GM19463 (cell line): Measurements from ENCODE around the gene TMEM45B.
"Not testable (repeated sequence)": the region's sequence is repeated elsewhere in the genome, so short reads cannot be mapped to it uniquely, and the experiment has no call there.

ENCODE experiments used
- ATAC-seq: cut with Tn5 transposase; IDR thresholded peaks from one replicate; pipeline ENCODE4 v1.9.1; 2021; ENCODE audit warnings: mild to moderate bottlenecking, moderate library complexity; ENCODE audit not compliant: unreplicated experiment

The TMEM45B gene

DNA sequence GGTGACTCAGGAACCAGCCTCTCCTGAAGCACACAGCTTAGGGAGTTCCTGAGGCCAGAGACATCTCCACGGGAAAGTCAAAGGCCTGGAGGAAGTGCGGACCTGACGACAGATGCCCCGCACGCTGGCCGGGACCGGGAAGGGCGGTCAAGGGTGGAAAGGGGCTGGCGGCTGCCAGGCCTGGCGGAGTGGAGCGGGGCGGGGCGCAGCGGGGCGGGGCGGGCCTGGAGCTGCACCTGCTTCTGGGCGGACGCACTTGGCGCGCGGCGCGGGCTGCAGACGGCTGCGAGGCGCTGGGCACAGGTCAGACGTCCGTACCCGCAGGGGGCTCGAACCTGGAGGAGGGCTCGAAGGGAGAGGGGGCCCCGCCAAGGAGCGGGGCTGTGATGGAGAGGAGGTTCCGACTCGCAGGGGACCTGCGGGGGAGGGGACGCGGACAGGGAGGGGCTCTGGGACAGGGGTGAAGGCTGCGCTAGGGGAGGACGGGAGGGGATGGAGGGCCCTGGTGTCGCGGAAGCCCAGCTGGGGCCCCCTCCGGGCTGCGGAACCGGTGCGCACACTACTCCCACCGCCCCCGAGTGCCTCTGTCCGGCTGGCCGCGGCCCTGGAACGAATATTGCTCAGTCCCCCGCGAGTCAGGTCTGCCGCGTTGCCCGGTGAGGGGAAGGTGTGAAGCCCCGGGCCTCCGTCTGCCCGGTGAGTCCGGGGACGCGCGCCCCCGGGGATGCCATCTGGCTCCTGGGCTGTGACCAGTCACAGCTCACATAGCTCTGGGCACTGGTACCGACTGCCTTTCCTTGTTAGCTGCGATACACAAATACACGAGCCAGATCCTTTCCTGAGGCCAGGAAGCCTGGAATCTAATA, at the start of gene TMEM45B:
TMEM45B (plus strand) TSS at position 253 of the 866 bp plus-strand sequence. CDS start 36,635 bp downstream, outside the sequence.
- no peak for ATAC-seq

- ATAC-seq: no peak
Measured at GRCh38 chr11:129766898-129767604, 48.6 kb upstream of the TMEM45B start.

DNA sequence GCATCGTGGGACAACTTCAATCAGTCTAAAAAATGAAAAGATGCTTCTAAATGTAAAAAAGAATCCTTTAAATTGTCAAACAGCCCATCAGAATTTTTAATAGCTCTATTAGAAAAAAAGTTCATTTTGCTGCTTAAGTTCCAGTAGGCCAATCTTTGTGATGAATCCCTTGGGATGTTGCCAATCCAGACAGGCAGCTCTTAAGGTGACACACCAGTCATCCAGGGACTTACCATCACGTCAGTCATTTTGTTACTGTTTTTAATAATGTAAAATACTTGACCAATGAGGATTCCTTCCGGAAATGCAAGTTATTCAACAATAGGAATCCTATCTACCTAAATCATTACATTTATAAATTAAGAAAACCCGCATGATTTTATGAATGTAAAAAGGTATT, 47.8 kb upstream of the TMEM45B start:
- no peak for ATAC-seq

DNA sequence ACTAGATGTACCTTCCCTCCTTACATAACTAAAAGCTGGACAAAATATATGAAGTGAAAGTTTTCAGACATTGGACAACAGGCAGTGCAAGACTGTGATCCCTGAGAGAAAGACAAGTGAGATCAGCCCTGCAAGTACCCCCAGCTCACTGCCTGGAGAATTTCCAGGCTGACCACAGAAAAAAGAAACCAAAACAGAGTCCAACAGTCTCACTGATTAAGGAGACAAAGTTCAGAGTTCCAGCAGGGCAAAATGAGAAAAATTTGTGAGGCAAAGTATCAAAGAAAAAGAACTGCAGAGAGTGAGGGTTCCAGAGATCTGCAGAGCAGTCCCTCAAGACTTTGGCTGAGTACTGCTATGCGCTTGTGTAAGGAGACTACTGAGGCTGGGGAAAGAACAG, 47.3 kb upstream of the TMEM45B start:
- no peak for ATAC-seq

GRCh38 chr11:129769059-129769458, 46.6 kb upstream of the TMEM45B start:
- ATAC-seq: no peak

DNA sequence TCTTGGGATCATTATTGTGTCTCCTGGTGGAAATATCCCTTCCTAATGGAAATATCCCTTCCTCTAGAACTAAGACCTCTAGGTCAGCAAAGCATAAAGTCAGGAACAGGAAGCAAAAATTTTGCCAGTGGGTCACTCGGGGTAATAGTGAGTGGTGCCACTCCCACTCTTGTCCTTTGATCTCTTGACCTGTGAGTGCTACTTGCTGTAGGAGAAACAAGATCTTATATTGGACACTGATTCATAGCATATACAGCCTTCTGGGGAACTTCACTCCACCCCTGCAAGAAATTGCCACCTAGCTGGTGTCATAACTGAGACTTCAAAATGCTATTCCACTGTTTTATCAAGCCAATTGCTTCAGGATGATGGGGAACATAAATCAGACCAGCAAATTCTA, 44.7 kb upstream of the TMEM45B start:
- no peak for ATAC-seq

DNA sequence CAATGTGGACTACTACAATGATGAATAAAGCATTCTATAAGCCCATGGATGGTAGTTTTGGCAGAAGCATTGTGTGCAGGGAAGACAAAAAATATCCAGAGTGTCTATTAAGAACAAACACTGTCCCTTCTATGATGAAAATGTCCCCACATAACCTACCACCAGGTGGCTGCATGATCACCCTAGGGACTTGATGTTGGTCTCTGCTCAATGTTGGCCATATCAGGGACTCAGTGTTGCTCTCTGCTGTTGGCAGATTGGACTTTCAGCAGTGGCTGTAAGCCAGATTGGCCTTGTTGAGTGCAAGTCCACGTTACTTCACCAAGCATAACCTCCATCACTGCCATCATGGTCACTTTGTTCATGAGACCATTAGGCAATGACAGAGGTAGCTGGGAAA, 44.2 kb upstream of the TMEM45B start:
- not testable (repeated sequence) for ATAC-seq

DNA sequence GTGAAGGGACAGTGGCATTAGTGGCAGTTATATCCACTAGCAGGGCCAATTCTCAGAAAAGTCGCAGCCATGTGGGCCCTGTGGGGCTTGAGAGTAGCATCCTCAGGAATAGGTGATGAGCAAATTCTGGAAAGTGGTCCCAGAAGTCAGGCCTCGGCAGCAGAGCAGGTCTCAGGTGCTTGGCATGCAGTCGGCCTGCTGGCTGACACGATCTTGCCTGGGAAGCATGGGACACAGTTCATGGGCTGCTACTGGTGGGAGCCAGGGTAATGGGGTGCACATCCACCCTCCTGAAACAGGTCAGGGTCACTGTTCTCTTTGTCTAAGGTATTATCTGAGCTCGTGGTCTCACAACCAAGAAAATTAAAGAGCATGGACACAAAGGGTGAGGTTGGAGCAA, 36.8 kb upstream of the TMEM45B start:
- no peak for ATAC-seq

GRCh38 chr11:129779342-129779741, 36.3 kb upstream of the TMEM45B start:
- ATAC-seq: no peak

GRCh38 chr11:129785383-129786111, 30.1 kb upstream of the TMEM45B start:
- no peak for ATAC-seq

- ATAC-seq: not testable (repeated sequence)
Measured at GRCh38 chr11:129786112-129786416, 29.6 kb upstream of the TMEM45B start.

DNA sequence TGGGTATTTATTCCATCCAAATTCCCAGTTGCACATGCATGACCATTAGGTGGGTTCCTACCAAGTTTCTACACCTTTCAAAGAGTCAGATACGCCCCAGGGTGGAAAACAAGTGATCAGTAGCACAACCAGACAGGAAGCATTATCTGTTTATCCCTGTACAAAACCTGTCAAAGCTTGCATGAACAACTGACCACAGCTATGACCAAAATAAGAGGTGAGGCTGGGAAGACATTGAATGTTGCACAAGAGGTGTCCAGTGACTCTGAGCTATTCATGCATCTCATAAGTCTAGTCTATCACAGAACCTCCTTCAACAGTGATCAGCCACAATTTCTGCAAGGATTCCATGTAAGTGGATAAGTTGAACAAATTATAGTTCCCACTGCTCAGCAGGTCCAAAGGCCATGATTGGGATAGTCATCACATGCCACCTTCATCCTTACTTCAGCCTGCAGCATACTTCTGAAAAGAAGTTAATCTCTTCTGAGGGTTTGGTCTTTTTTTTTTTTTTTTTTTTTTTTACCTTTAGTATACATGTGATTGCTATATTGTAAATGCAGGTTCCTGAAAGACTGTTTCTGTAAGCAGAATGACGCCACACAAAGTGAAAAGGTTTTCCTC, 28.0 kb upstream of the TMEM45B start:
- no peak for ATAC-seq

DNA sequence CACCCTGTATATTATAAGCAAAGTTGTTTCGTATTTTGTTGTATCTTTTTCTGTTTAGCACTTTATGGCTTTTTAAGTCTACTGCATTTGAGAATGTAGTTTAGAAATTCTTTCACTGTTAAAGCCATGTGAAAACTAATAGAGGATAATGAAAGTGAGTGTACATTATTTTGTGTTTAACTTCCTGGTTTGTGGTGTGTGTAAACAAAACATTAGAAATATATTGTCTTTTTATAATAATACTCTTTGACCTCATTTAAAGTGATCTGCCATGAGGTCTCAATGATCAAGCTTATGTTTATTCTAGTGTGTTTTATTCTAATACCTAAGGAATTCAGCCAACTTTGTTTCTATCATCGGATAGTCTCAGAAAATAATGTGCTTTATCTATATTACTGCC, 27.4 kb upstream of the TMEM45B start:
- ATAC-seq: no peak

DNA sequence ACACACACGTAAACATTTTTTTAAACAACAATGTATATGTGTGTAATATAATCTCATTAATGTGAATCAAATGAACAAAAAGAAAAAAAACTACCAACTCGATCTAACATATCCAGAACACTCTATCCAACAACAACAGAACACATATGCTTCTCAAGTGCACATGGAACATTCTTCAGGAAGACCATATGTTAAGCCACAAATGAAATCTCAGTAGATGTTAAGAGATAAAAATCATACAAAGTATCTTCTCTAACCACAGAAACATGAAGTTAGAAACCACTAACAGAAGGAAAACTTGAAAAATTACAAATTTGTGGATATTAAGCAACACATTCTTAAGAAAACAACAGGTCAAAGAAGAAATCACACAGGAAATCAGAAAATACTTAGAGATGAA, 25.5 kb upstream of the TMEM45B start:
- no peak for ATAC-seq

DNA sequence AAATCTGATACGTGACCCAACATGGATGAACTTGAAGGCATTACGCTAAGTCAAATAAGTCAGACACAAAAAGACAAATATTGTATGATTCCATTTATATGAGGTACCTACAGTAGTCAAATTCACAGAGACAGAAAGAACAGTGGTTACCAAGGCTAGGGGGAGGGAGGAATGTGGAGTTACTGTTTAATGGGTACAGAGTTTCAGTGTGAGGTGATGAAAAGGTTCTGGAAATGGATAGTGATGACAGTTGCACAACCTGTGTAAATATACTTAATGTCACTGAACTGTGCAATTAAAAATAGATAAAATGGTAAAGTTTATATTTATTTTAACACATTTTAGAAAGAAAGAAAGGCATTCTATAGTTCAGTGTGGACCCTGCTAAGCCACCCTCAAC, 24.1 kb upstream of the TMEM45B start:
- ATAC-seq: no peak

DNA sequence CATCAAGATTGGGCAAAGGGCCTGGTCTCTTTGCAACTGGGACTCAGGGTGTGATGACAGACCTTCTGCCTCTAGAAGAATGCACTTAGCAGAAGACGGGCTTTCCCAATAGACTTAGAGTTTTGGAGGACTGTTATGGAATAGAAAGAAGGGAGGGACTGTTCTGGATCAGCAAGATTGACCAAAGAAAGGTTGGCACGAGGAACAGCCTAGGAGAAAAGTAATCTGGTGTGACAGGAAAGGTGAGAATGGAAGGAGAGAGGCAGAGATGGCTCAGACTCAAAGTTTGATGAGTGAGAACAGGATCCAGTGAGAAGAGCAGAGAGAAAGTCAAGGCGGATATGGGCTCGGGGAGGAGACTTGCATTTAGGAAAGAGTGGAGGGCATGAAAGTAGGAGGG, 23.0 kb upstream of the TMEM45B start:
- ATAC-seq: no peak

DNA sequence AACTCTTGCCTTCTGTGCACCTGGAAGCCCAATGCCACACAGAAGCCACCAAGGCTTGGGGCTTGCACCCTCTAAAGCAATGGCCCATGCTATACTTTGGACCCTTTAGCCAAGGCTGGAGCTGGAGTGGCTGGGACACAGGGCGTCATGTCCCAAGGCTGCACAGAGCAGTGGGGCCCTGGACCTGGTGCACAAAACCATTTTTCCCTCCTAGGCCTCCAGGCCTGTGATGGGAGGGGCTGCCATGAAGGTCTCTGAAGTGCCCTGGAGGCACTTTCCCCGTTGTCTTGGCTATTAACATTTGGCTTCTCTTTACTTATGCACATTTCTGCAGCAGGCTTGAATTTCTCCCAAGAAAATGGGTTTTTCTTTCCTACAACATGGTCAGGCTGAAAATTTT, 20.6 kb upstream of the TMEM45B start:
- ATAC-seq: no peak

GRCh38 chr11:129798212-129798611, 17.4 kb upstream of the TMEM45B start:
- ATAC-seq: no peak

DNA sequence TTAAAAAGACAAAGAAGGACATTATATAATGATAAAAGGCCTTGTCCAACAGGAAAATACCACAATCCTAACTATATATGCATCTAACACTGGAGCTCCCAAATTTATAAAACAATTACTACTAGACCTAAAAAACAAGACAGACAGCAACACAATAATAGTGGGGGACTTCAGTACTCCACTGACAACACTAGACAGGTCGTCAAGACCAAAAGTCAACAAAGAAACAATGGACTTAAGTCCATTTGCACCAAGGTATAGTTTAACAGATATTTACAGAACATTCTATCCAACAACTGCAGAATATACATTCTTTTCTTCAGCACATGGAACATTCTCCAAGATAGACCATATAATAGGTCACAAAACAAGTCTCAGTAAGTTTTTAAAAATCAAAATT, 15.5 kb upstream of the TMEM45B start:
- ATAC-seq: not testable (repeated sequence)

GRCh38 chr11:129800655-129801054, 15.0 kb upstream of the TMEM45B start:
- no peak for ATAC-seq

- no peak for ATAC-seq
Measured at GRCh38 chr11:129803533-129803932, 12.1 kb upstream of the TMEM45B start.
